Stimulated activated CD4-positive, alpha-beta T cell treated with anti-CD3 and anti-CD28 coated beads, TNF-alpha, amount 100 ng/mL, for 1 hour (primary cell): Measurements from ENCODE around the gene DNM3.

ENCODE experiments used
- DNase-seq, 3 donors: peaks; one replicate each; pipeline ENCODE4 v3.0.0-alpha.2; 2020; ENCODE audit warnings: low read depth in 3 of 3, low spot score in 1 of 3

Gene DNM3

DNA sequence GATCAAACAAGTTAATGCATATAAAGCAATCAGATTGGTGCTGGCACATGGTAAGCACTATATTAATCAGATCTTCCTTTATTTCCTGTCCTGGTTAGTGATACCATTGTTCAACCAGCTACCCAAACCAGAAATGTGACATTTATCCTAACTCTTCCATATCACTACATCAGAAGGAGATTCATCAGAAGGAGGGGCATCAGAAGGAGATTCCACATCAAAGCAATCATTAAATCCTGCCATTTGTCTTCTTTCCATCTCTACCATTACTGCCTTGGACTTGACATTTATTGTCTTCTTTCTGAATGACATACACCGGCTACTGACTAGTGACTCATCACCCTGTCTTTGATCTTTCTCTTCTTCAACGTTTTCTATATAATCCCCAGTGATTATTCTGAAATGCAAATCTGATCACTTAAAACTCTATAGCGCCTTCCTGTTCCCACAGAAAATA lies 75.0 kb downstream of the DNM3 start:
- no peak for DNase-seq

DNA sequence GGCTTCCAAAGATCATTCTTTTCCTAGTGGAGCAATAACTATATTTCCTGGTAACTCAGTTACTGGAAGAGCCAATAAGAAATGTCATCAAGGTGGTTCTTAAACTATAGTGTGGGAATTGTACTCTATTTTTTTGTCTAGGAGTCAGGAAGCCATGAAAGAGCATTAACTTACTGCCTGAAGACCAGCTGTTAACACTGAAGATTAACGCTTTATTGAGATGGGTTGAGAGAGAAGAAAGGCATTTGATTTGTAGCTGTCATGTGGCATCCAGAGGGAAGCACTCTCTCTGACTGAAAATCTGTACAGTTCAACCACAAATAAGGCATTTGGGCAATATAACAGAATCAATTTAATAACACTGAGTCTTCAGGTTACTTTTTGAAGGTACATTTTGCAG lies 76.0 kb downstream of the DNM3 start:
- no peak for DNase-seq

DNA sequence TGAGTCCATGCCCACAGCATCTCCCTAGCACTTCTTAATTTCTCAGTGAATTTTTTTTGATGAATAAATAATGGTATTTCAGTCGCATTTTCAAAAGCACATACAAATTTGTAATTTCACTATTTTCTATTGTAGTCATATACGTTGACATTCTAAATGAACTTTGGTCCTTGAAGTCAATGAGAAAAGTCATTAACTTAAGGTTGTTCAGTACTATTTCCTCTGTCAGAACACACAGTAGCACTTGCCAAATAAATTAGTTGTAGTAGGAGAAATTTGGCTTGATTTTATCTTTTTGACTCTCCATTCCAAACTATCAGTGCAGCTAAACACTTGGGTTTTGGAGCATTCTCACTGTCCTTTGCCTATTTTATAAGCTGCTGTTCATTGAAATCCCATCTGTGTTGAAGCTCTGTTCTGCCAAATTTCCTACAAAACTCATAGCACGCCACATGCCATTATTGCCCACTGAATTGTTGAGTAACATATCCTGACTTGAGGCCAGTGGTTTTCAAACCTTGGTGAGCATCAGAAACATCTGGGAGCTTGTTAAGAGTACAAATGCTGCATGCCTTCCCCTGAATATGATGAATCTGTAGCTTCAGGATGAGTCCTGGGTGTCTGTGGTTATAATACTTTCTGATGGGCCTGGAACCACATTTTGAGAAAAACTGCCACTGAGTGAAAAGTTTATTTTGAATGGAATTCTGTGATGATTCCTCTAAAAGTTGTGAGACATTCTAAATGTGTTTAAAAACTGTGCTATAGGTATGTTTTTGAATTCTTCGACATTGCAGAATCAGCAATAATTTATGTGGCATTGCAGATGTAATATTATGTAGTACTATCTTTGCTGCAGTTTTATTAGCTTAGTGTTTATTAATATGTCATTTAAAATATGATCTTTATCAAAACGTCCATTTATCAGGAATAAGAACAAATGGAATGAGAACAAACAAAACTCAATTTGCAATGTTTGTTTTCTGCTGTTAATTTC lies 78.9 kb downstream of the DNM3 start:
- DNase-seq = no peak

DNA sequence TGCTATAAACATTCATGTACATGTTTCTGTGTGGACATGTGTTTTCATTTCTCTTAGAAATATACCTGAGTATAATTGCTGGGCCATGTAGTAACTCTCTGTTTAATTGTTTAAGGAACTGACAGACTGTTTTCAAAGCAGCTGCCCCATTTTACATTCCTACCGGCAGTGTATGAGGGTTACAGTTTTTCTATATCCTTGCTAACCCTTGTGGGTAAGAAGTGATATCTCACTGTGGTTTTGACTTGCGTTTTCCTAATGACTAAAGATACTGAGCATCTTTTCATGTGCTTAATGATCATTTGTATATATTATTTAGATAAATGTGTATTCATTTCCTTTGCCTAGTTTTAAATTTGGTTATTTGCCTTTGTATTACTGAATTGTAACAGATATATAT lies 81.7 kb downstream of the DNM3 start:
- no peak for DNase-seq

DNA sequence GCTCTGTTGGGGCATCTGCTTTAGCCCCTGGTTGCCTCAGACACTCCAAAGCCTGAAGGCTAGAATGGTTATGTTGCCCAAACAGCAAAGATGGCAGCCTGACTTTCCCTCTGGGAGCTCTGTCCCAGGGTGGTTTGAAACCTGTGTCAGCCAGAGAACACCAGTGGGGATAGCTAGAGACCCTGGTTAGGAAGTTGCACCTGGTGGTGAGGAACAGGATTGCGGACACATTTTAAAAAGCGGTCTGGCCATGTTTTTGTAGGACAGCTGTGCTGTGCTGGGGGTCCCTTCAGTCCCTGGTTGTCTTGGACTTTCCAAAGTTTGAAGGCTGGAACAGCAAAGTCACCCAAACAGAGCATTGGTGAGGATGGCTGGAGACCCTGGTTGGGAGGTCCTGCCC lies 87.8 kb downstream of the DNM3 start:
- no peak for DNase-seq

DNA sequence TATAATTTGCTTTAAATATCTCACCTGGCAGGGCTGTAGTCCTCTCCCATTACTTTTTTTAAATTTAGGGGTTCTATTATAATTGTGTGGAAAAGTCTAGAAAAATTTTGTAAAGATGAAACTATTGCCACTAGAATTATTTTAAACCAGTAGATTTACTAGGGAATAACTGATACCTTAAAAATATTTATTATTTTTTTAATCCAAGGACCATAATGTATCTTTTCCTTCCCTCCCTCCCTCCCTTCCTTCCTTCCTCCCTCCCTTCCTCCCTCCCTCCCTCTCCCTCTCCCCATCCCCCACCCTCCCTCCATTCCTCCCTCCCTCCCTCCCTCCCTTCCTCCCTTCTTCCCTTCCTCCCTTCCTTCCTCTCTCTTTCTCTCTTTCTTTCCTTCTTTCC lies 90.5 kb downstream of the DNM3 start:
- DNase-seq = no peak

DNA sequence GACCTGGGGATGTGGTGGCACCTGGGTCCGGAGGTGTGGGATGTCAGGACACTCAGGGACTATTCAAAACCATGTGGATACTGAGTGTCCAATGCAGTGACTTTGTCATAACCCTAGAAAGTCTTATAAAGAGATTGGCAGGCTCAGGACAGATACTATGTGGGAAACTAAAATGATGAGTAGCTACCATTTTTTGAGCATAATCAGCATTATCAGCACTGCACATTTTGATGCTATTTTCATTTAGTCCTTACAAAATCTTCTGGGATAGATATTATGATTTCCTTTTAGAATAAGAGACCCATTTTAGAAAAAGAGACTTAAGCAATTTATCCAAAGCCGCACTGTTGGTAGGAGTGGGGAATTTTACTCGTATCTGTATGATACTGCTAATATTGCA lies 93.4 kb downstream of the DNM3 start:
- DNase-seq = no peak

DNA sequence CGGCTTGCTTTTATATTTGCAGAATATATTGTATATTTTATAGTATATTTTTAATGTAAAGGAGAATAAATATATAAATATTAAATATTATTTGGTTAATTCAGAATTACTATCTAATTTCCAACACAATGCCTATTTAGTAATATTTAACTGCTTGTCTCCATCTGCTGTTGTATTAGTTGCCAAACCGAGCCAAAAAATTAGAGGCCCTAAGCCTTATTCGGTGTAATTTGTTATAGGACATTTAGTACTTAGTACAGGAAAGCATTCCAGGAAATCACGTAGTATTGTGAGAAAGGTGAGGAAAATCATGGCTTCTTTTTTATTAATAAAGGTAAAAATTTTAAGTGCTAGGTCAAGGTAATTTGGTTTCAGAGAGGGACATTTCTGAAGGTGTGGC lies 93.8 kb downstream of the DNM3 start:
- DNase-seq = no peak

DNA sequence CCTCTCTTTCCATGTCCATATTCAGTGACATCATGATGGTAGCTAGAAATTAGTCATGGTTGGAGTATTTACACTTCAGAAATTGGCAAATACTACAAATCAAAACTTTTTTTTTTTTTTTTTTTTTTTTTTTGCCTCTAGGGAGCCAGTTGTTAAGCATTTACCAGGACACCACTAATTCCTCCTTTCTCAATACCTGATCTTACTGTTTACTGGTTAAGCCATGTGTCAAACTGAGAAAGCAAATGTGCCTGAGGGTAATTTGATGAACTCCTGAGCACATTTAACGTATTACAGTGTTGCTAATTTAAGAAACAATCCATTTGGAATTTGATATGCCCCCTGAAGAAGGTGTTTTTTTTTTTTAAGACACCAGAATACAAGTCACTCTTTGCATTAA lies 94.4 kb downstream of the DNM3 start:
- DNase-seq = no peak

DNA sequence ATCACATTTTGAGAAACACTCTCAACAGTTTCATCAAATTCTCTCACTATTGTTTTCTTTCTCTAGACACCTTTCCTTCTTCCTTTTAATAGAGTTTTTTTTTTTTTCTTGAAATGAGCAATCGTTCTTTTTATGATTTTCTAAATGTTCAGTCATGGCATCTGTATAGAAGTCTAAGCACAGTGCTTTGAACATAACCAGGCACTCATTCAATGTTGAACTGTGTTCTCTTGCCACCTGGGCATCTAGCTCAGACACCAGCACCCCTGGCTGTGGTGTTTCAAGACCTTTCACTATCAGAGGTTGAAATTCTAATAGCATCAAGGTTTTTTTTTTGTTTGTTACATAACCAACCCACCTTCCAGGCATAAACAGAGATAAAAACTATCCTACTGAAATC lies 96.6 kb downstream of the DNM3 start:
- no peak for DNase-seq

DNA sequence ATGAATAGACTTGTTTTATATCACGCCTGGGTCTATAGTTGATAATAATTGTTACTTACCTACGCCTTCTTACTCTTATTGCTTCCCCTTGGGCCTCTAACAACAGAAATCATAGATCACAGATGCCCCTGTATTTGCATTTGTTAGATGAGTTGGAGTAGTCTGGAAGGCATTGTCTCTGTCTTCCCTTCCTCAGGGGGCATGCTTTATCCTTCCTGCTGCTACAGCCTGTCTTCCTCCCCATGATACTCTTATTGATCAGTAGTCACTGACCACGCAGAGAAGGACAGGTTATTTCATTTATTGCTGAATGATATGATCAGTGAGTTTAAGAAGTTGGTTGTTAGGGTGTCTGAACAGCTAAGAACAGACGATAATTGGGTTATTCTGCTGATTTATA lies 98.4 kb downstream of the DNM3 start:
- no peak for DNase-seq

DNA sequence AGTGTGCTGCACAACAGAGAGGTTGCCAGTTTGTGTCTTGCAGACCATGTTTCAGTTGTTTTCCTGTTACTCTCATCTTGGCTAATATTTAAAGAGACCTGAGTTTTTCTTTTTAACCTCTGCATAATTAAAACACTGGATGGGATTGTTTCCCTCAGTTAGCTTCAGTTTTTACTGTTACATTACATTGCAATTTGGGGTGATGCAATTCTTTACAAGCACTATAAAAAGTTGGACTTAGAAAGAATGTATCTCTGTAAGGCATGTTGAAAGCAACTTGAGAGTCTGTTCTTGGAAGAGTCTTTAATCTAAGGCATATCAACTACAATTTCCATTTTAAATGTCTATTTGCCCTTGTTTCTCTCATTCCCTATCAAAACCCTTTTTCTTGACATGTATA lies 99.1 kb downstream of the DNM3 start:
- no peak for DNase-seq

DNA sequence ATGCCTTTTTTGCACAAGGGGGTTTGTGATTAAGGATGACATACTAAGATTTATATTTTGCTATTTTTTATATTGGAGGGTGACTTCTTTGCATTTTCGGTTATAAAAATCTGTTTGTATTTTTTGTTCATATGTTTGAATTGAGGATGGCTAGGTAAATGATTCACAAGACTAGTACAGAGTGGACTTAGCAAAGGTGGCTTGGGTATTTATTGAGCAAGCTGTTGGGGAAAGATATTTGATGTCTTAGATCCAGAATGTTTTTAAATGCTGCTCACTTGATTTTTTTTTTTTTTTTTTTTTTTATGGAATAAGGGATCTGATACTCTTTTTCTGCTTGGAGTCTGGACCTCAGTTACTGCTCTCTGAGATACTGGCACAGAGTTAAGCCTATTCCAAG lies 100.6 kb downstream of the DNM3 start:
- no peak for DNase-seq

DNA sequence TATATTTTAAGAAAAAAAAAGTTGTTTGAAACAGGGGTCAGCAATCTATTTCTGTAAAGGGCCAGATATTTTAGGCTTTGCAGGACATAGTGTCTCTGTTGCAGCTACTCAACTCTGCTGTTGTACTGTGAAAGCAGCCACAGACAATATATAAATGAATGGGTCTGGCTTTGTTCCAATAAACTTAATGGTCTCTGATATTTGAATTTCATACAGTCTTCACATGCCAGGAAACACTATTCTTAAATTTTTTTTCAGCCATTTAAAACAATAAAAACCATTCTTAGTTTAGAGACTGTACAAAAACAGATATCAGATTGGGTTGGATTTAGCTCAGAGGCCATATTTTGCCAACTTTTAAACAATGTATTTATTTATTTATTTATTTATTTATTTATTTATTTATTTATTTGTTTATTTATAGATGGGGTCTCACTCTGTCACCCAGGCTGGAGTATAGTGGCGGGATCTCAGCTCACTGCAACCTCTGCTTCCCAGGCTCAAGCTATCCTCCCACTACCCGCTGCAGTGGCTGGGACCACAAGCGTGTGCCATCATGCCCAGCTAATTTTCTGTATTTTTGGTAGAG lies 102.8 kb downstream of the DNM3 start:
- no peak for DNase-seq

DNA sequence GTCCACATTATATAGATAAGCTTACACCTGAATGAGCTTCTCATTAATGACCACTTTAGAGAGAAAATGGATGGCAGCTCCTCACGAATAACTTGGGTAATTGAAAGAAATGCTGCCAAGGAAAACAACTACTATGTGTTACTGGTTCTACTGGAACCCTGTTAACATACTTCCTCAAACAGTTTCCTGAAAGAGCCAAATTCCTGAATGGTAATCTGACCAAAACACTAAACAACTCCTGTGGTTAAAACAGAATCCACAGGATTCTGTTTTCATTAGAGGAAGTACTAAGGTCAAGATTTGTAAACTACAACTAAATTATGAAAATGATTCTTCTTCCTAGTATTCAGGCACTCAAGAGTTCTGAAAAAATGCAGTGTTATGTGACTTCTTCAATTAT lies 107.2 kb downstream of the DNM3 start:
- no peak for DNase-seq

DNA sequence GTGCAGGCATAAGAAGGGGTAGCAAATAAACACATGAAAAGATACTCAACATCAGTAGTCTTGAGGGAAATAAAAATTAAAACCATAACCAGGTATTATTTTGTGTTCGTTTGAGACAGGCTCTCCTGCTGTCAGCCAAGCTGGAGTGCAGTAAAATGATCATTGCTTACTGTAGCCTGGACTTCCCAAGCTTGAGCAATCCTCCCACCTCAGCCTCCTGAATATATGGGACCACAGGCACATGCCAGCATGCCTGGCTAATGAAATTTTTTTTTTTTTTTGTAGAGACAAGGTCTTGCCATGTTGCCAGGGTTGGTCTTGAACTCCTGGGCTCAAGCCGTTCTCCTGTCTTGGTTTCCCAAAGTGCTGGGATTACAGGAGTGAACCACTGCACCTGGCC lies 108.0 kb downstream of the DNM3 start:
- no peak for DNase-seq

DNA sequence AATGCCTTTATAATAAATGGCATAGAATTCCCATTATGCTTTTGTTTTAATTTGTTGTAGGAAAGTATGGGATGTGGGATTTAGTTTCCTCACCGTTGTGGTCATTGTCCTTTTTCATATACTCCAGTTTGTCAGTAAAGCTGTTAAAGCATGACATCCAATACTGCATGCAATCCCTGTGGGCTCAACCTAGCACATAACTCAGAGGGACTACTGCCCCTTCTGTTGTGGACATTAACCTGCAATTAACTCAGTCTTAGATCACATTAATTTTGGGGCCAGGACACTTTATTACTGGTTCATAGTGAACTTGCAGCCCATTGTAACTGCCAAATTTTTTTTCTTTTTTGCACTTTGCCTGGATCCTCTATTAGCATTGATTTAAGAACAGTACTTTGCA lies 112.5 kb downstream of the DNM3 start:
- DNase-seq = no peak

DNA sequence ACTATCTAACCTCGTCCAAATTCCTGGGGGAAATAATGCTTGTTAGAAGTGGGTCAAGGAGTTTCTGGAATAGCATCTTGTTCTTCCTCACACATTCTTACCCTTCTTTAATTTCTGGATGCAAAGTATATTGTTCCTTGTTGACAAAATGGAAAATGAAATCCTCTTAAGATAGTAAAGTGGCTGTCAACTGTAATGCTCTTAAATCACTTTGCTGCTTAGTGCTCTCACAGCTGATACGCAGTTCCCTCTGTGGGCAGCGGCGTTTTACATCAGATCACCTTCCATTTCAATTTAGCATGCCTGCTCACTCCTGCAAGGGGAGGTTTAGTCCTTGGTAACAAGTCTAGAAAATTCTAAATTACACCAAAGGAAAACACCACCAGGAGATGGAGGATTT lies 113.1 kb downstream of the DNM3 start:
- no peak for DNase-seq

DNA sequence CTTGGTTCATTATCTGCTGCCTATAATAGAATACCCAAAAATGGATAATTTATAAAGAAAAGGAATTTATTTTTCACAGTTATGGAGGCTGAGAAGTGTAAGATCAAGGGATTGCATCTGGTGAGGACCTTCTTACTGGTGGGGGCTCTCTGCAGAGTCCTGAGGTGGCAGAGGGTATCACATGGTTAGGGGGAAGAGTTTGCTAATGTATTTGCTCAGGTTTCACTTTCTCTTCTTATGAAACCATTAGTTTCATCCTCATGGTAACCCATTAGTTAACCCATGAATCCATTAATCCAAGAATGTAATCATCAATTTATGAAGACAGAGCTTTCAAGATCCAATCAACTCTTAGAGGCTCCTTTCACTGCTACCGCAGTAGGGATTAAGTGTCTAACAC lies 120.6 kb downstream of the DNM3 start:
- no peak for DNase-seq

DNA sequence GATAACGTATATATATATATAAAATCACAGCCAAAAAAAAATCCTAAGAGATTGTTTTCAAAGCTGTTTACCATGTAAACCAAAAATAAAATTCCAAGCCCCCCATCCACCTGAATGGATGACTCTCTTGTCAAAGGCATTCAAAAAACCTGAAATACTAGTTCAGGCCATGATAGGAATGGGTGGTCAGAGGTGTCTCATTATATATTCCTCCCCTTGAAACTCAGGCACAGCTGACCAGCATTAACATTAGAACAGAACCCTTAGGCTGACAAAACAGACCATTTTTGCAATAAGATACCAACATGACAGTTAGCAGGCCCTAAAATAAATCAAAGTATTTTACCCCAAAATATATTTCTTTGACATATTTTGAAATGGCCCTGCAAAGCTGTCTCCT lies 122.5 kb downstream of the DNM3 start:
- no peak for DNase-seq

DNA sequence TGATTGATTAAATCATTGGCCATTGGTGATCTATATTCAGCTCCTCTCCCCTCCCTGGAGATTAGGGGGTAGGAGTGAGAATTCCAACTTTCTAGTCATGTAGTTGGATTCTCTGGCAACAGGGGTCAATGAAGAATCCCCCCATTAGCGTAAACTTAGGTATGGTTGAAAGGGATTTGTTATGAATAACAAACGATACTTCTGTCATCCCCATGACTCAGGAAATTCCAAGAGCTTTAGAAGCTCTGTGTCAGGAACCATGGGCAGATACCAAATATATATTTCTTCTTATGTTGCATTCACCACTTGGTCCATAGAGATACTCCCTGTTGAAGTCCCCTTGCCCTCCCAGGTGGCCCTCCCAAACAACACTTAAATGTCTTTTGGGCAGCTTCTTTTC lies 124.5 kb downstream of the DNM3 start:
- no peak for DNase-seq

DNA sequence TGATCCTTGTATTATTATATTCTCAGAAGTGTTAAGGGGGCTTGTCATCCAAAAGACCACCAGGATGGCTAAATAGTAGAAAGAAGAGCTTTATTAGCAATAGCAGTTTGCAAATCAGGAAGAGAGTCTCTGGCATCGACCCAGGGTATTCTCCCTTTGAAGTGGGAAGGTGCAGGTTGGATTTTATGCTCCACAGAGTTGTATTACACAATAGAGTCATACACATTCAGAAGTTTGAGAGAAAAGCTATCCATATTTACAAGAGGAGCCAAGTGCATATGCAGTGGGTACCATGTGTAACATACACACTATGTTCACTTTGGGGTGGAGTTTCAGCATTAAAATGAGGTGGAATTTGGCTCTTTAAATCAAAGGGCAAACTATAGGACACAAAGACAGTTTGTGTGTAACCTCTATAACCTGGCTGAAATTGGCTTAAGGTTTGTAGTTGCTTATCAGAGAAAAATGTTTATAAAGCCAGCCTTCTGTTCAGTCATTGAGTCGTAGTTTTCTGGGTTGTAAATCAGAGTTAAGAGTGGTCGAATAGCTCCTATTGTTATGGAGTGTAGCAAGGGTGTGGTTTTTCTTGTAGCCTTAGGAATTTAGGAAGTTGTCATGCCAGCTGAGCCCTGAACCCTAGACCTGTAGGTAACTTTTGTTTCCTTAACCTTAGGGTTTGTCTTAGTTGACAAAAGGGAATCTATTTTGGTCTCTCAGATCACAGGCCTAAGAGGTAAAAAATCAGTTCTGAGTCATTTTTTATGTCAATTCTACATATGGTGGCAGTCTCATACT lies 125.3 kb downstream of the DNM3 start:
- no peak for DNase-seq
